Right hindlimb (tissue), 1 donor: ENCODE measurements around the gene AFAP1L2.

Source experiments
- DNase-seq: peaks from one replicate; pipeline ENCODE4 v3.0.0-alpha.2; 2018

Gene AFAP1L2

GRCh38 chr10:114284346-114285071 lies 119.8 kb downstream of the AFAP1L2 start:
- DNase-seq = no peak

GRCh38 chr10:114283535-114284234 lies 120.6 kb downstream of the AFAP1L2 start:
- no peak for DNase-seq

GRCh38 chr10:114283091-114283490 lies 121.2 kb downstream of the AFAP1L2 start:
- DNase-seq = no peak

- no peak for DNase-seq
Measured at GRCh38 chr10:114282526-114282925, 121.8 kb downstream of the AFAP1L2 start.

- DNase-seq = no peak
Measured at GRCh38 chr10:114281461-114281860, 122.8 kb downstream of the AFAP1L2 start.

- no peak for DNase-seq
Measured at GRCh38 chr10:114281006-114281405, 123.3 kb downstream of the AFAP1L2 start.

GRCh38 chr10:114279901-114280644 lies 124.2 kb downstream of the AFAP1L2 start:
- DNase-seq = no peak

- DNase-seq = no peak
Measured at GRCh38 chr10:114279289-114279688, 125.0 kb downstream of the AFAP1L2 start.

GRCh38 chr10:114278884-114279191 lies 125.5 kb downstream of the AFAP1L2 start:
- no peak for DNase-seq

GRCh38 chr10:114278140-114278883 lies 126.0 kb downstream of the AFAP1L2 start:
- DNase-seq = no peak

- no peak for DNase-seq
Measured at GRCh38 chr10:114276671-114277070, 127.6 kb downstream of the AFAP1L2 start.

- DNase-seq = no peak
Measured at GRCh38 chr10:114276066-114276465, 128.2 kb downstream of the AFAP1L2 start.

- no peak for DNase-seq
Measured at GRCh38 chr10:114274616-114275453, 129.5 kb downstream of the AFAP1L2 start.

GRCh38 chr10:114273910-114274309 lies 130.4 kb downstream of the AFAP1L2 start:
- no peak for DNase-seq

- DNase-seq = no peak
Measured at GRCh38 chr10:114272696-114273095, 131.6 kb downstream of the AFAP1L2 start.

- DNase-seq = peak; percentile 36
Measured at GRCh38 chr10:114271779-114272167, 132.5 kb downstream of the AFAP1L2 start.

- DNase-seq = no peak
Measured at GRCh38 chr10:114271075-114271778, 133.1 kb downstream of the AFAP1L2 start.

- DNase-seq = no peak
Measured at GRCh38 chr10:114266521-114266920, 137.8 kb downstream of the AFAP1L2 start.

GRCh38 chr10:114265392-114266053 lies 138.8 kb downstream of the AFAP1L2 start:
- peak; percentile 36 for DNase-seq

GRCh38 chr10:114262496-114262895 lies 141.8 kb downstream of the AFAP1L2 start:
- no peak for DNase-seq

GRCh38 chr10:114261076-114261475 lies 143.2 kb downstream of the AFAP1L2 start:
- DNase-seq = no peak
